GM15510 (cell line): Measurements from ENCODE around the gene RPL11.

Experiments
- POLR2A ChIP-seq: IDR thresholded peaks from 3 replicates; pipeline ENCODE4 v1.6.1; 2011; ENCODE audit warnings: borderline replicate concordance; ENCODE audit not compliant: insufficient read length; ENCODE audit errors: extremely low read depth

Gene RPL11

GRCh38 chr1:23718482-23718881 lies 26.9 kb downstream of the RPL11 start:
- no peak for TF ChIP-seq POLR2A

- TF ChIP-seq POLR2A = no peak
These were observed 27.7 kb downstream of the RPL11 start for GRCh38 chr1:23719162-23719820.

- TF ChIP-seq POLR2A = no peak
These were observed 28.8 kb downstream of the RPL11 start for GRCh38 chr1:23720256-23720995.

- TF ChIP-seq POLR2A = peak; percentile 14
These were observed 31.0 kb downstream of the RPL11 start for GRCh38 chr1:23722652-23723051.

GRCh38 chr1:23726686-23727085 lies 35.1 kb downstream of the RPL11 start:
- no peak for TF ChIP-seq POLR2A

GRCh38 chr1:23727362-23727811 lies 35.8 kb downstream of the RPL11 start:
- TF ChIP-seq POLR2A = no peak

GRCh38 chr1:23732363-23733224 lies 41.0 kb downstream of the RPL11 start:
- no peak for TF ChIP-seq POLR2A

GRCh38 chr1:23736437-23737134 lies 45.0 kb downstream of the RPL11 start:
- TF ChIP-seq POLR2A = no peak

GRCh38 chr1:23741609-23742008 lies 50.0 kb downstream of the RPL11 start:
- no peak for TF ChIP-seq POLR2A

GRCh38 chr1:23742670-23743286 lies 51.2 kb downstream of the RPL11 start:
- no peak for TF ChIP-seq POLR2A

- peak; percentile 88 for TF ChIP-seq POLR2A
These were observed 51.9 kb downstream of the RPL11 start, which contains the start of gene ELOA for GRCh38 chr1:23743287-23744152. ELOA (plus strand) TSS chr1:23743471; CDS start chr1:23743504, 33 bp downstream.

- no peak for TF ChIP-seq POLR2A
These were observed 53.9 kb downstream of the RPL11 start for GRCh38 chr1:23745515-23745914.
